GM18505 (cell line): ENCODE results near the gene NELFE.
"Not testable (repeated sequence)": the region's sequence is repeated elsewhere in the genome, so short reads cannot be mapped to it uniquely, and the experiment has no call there.

Source experiments
- ATAC-seq: cut with Tn5 transposase; IDR thresholded peaks from one replicate; pipeline ENCODE4 v1.9.1; 2021; ENCODE audit not compliant: unreplicated experiment
- POLR2A ChIP-seq: IDR thresholded peaks from 4 replicates; pipeline ENCODE4 v1.6.1; 2011; ENCODE audit warnings: borderline replicate concordance; ENCODE audit not compliant: insufficient read depth, insufficient read length; ENCODE audit errors: extremely low read depth

Gene NELFE

GRCh38 chr6:31927242-31927862 lies 31.4 kb downstream of the NELFE start, which contains the start of gene C2:
Gene C2 (plus strand): TSS chr6:31927717. CDS start chr6:31927753, 36 bp downstream.
- no peak for ATAC-seq

DNA sequence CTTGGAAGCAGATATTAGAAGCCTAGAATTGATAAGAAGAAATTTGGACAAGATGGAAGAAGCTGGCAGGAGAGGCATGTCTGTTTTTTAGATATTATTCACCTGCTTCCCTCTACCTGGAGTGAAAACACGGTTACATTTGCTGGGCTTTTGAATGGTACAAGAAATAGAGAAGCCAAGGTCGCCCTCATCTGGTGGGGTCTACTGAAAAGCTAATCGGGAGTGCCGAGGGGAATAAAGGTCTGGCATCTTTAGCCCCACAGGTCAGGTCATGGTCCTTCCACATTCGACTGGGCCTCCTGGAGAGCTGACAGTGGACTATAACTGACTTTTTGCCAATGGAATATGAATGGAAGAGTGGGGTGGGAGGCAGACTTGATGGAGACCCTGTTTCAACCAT lies 35.8 kb downstream of the NELFE start:
- no peak for ATAC-seq
- no peak for TF ChIP-seq POLR2A

More at GRCh38 chr6:31927242-31927862, 31.4 kb downstream of the NELFE start, which contains the start of gene C2:
- TF ChIP-seq POLR2A, result no peak

DNA sequence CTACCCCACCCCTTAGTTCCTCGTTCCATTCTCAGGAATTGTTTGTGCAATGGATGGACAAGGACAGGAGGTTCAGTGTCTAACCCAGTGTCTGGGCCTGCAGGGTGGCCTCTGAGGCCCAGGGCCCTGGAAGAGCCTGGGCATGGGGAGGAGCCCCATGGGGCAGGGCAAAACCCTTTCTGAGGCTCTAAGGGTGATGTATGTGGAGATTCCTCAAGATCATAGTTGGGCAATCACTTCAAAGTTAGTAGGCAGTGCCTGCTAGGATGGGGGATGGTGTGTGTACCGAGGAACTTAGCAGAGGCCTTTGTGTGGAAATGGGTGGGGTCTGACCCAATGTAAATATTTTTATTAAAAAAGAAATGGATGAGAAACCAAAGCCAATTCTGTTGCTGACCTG lies 38.0 kb downstream of the NELFE start:
- TF ChIP-seq POLR2A, result no peak
- no peak for ATAC-seq

- ATAC-seq, result no peak
- no peak for TF ChIP-seq POLR2A
These were observed 39.0 kb downstream of the NELFE start for GRCh38 chr6:31919624-31920303.

DNA sequence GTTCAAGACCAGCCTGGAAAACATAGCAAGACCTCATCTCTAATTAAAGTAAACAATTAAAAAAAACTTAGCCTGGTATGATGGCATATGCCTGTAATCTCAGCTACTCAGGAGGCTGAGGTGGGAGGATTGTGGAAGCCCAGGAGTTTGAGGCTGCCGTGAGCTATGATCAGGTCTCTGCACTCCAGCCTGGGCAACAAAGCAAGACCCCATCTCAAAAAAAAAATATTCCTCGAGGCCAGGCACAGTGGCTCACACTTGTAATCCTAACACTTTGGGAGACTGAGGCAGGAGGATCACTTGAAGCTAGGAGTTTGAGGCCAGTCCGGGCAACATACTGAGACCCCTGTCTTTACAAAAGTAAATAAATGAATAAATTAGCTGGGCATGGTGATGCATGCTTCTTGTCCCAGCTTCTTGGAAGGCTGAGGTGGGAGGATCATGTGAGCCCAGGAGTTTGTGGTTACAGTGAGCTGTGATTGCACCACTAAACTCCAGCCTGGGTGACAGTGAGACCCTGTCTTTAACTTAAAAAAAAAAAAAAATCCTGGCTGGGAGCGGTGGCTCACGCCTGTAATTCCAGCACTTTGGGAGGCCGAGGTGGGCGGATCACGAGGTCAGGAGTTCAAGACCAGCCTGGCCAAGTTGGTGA lies 40.6 kb downstream of the NELFE start:
- TF ChIP-seq POLR2A, result no peak
- no peak for ATAC-seq

GRCh38 chr6:31915756-31916155 lies 43.0 kb downstream of the NELFE start:
- TF ChIP-seq POLR2A, result no peak
- ATAC-seq, result no peak

DNA sequence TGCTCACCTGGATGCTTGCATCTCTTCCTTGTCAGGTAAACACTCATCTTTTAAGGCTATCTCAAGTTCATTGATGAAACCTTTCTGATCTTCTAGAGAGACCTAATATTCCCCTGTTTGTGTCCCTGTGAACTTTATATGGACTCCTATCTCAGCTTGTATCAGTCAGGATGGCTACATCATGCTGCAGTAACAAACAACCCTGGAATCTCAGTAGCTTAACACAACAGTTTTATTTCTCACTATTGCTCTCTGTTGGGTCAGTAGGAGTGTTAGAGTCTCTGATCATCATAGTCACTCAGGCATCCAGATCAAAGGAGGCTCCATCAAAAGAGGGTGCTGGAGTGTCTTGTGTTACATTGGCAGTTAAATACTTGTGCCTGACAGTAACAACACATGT lies 43.4 kb downstream of the NELFE start:
- TF ChIP-seq POLR2A, result no peak
- ATAC-seq, result no peak

DNA sequence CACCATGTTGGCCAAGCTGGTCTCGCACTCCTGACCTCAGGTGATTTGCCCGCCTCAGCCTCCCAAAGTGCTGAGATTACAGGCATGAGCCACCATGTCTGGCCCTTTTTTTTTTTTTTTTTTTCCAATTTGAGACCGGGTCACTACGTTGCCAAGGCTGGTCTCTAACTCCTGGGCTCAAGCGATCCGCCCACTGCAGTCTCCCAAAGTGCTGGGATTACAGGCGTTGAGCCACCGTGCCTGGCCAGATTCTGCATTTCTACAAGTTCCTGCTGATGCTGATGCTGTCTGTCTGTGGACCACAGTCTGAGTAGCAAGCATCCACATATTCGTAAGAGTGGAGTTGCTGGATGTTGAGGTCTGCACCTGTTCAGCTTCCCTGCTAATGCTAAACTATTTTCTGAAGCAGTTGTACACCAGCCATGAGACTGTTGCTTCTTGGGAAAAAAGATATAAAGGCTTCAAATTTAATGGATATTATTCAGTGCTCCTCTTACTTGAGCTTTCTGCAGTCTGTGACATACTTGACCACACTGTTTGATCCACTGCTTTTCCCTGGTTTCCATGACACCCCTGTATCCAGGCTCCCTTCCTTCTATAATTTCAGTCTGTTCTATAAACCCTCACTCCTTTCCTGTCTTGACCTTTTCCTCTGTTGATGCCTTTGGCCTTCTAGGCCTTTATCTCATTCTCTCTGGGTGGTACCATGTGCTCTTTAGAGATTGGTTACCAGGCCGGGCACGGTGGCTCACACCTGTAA lies 46.8 kb downstream of the NELFE start:
- ATAC-seq, result no peak
- no peak for TF ChIP-seq POLR2A

DNA sequence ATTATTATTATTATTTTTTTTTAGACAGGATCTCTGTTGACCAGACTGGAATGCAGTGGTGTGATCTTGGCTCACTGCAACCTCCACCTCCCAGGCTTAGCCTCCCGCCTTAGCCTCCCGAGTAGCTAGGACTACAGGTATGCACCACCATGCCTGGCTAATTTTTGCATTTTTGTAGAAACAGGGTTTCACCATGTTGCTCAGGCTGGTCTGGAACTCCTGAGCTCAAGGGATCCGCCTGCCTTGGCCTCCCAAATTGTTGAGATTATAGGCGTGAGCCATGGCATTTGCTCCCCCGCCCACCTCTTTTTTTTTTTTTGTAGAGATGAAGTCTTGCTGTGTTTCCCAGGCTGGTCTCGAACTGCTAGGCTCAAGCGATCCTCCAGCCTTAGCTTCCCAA lies 49.5 kb downstream of the NELFE start:
- ATAC-seq, result not testable (repeated sequence)

GRCh38 chr6:31908791-31909190 lies 50.0 kb downstream of the NELFE start:
- ATAC-seq, result peak; percentile 64
- TF ChIP-seq POLR2A, result no peak

GRCh38 chr6:31908255-31908654 lies 50.5 kb downstream of the NELFE start:
- ATAC-seq, result not testable (repeated sequence)

DNA sequence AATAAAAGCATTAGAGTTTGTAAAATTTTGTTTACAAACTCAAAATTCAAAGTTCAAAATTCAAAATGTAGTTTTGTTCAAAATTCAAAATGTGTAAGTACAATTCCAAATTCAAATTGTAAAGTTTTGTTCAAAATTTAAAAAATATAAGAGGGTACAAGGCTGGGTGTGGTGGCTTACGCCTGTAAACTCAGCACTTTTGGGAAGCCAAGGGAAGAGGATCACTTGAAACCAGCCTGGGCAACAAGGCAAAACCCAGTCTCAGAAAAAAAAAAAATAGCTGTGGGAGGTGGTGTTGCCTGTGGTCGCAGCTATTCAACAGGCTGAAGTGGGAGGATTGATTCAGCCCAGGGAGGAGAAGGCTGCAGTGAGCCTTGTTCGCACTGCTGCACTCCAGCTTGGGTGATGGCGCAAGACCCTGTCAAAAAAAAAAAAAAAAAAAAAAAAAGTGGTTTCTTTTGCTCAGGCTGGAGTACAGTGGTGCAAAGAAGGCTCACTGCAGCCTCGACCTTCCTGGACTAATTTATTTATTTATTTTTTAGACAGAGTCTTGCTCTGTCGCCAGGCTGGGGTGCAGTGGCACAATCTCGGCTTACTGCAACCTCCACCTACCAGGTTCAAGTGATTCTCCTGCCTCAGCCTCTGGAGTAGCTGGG lies 51.5 kb downstream of the NELFE start:
- ATAC-seq, result no peak
- TF ChIP-seq POLR2A, result no peak

GRCh38 chr6:31906727-31907126 lies 52.0 kb downstream of the NELFE start:
- ATAC-seq, result not testable (repeated sequence)

DNA sequence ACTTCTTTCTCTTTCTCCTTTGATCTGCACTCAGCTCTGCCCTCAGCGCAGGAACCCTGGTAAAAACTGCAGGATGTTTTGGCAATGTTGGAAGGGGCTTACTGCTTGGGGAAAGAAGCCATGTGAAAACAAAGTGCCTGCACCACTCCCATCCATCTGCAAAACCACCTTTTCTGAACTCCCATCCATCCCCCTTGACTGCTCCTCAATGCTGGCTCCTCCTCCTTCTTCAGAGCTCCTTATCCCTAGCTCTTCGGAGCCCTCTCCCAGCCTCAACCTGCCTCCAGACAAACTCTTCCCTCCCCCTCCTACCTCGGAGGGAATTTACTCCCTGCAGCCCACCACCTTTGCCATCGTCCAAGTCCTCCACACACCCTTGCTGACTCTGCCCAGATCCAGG lies 52.6 kb downstream of the NELFE start:
- TF ChIP-seq POLR2A, result no peak
- no peak for ATAC-seq

- TF ChIP-seq POLR2A, result no peak
- ATAC-seq, result no peak
These were observed 53.7 kb downstream of the NELFE start for GRCh38 chr6:31905041-31905440.
